ENCODE results near the gene UBFD1. TPM values are rescaled to one million over a fixed set of nuclear protein-coding genes. Genes with fewer than 3 reads are reported as not detected.

The UBFD1 gene
- total RNA-seq, 1 experiment from 2014 or later = 125 TPM

DNA sequence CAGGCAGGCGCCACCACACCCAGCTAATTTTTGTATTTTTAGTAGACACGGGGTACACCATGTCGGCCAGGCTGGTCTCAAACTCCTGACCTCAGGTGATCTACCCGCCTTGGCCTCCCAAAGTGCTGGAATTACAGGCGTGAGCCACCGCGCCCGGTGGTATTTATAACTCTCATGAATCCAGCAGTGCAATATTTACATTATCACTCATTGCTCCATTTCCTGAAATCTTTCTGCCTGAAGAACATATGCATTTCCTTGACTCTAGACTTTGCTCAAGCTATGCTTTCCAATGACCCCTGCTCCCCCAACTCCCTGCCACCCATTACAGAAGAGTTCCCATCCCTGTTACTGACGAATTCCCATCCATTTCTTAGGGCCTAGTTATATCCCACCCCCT, 58.3 kb downstream of the UBFD1 start:
- TF ChIP-seq, protein P1, sequence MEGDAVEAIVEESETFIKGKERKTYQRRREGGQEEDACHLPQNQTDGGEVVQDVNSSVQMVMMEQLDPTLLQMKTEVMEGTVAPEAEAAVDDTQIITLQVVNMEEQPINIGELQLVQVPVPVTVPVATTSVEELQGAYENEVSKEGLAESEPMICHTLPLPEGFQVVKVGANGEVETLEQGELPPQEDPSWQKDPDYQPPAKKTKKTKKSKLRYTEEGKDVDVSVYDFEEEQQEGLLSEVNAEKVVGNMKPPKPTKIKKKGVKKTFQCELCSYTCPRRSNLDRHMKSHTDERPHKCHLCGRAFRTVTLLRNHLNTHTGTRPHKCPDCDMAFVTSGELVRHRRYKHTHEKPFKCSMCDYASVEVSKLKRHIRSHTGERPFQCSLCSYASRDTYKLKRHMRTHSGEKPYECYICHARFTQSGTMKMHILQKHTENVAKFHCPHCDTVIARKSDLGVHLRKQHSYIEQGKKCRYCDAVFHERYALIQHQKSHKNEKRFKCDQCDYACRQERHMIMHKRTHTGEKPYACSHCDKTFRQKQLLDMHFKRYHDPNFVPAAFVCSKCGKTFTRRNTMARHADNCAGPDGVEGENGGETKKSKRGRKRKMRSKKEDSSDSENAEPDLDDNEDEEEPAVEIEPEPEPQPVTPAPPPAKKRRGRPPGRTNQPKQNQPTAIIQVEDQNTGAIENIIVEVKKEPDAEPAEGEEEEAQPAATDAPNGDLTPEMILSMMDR (IDR thresholded peaks at IDR 0.05; ENCODE audit: unreplicated experiment) = no peak
- H3K27ac Mint-ChIP-seq (ENCODE audit: unreplicated experiment) = peak overlapping the region; percentile 34
- no peaks in the 10 kb centered on the region for H3K9me3 Mint-ChIP-seq (ENCODE audit: low read depth, unreplicated experiment)
- intact Hi-C loops (cut with micrococcal nuclease; ENCODE audit: unreplicated experiment) = no loop called here
- no peak overlapping the region for H3K4me3 Mint-ChIP-seq (ENCODE audit: low read depth, unreplicated experiment)
- no peaks in the 10 kb centered on the region for H3K4me1 Mint-ChIP-seq (ENCODE audit: low read depth, unreplicated experiment)
- BruUV-seq (replicated peaks) = no TSS peak
- H3K27me3 Mint-ChIP-seq (ENCODE audit: unreplicated experiment) = no peaks in the 10 kb centered on the region
- peaks cover 38% of the 10 kb centered on the region for H3K36me3 Mint-ChIP-seq (ENCODE audit: insufficient read depth, unreplicated experiment)
- DNase-seq = no peak
- CTCF ChIA-PET = no interaction called here

Other genes starting within 250 kb of the UBFD1 start
- 28.2 and 29.4 TPM in 2 replicates for gene COG7, start 104.5 kb upstream of the UBFD1 start, total RNA-seq (2022)
- gene GGA2, start 47.2 kb upstream of the UBFD1 start, total RNA-seq (2022) = 81.6 and 90.4 TPM in 2 replicates
- gene EARS2, start 377 bp upstream of the UBFD1 start, total RNA-seq (2022) = 45.9 and 46.9 TPM in 2 replicates
- 143 and 150 TPM in 2 replicates for gene NDUFAB1, start 38.6 kb downstream of the UBFD1 start, total RNA-seq (2022)
- gene PALB2, start 83.6 kb downstream of the UBFD1 start, total RNA-seq (2022) = 28.0 and 30.6 TPM in 2 replicates
- gene DCTN5, start 83.7 kb downstream of the UBFD1 start, total RNA-seq (2022) = 152 and 155 TPM in 2 replicates
- 122 and 136 TPM in 2 replicates for gene PLK1, start 121.2 kb downstream of the UBFD1 start, total RNA-seq (2022)
- gene ERN2, start 155.5 kb downstream of the UBFD1 start, total RNA-seq (2022) = 3.2 and 9.3 TPM in 2 replicates
- not detected in 2 replicates for gene CHP2, start 197.3 kb downstream of the UBFD1 start, total RNA-seq (2022)